Measurements from ENCODE around the gene GOLPH3L. TPM values are rescaled to one million over a fixed set of nuclear protein-coding genes. Genes with fewer than 3 reads are reported as not detected.

GOLPH3L gene
- total RNA-seq, 4 donors from 2014 or later, result 9.8 to 18.6 (median 15.7) TPM

DNA sequence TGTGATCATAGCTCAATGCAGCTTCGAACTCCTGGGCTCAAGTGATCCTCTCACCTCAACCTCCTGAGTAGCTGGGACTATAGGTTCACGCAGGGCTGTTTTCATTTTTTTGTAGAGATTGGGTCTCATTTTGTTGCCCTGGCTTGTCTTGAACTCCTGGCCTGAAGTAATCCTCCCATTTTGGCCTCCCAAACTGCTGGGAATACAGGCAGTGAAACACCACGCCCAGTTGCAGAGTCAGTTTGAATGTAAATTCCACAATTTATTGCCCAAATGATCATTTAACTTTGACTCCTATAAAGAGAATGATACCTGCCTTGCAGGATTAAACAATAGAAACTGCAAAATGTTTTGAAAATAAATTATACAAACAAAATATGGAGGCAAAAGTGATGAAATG lies 10.7 kb downstream of the GOLPH3L start:
- TF ChIP-seq POLR2A (IDR thresholded peaks at IDR 0.05), result no peak
- Histone ChIP-seq H3K9me3 (no peaks in the 10 kb centered on the region), H3K36me3 (peaks cover 0 to 14% of the 10 kb centered on the region in 2 donors), H3K4me1 (peaks cover 7 to 9% of the 10 kb centered on the region in 2 donors), H3K27me3 (no peaks in the 10 kb centered on the region), H3K4me3 (no peak overlapping the region), H3K27ac (no peak overlapping the region)
- in situ Hi-C loops (cut with MboI; ENCODE audit: low sequenced_read_pairs in 4 of 4), result no loop called here
- no peak for DNase-seq
- intact Hi-C loops (cut with DNase I; ENCODE audit: low total_unique reads), result no loop called here
- no peak for ATAC-seq

DNA sequence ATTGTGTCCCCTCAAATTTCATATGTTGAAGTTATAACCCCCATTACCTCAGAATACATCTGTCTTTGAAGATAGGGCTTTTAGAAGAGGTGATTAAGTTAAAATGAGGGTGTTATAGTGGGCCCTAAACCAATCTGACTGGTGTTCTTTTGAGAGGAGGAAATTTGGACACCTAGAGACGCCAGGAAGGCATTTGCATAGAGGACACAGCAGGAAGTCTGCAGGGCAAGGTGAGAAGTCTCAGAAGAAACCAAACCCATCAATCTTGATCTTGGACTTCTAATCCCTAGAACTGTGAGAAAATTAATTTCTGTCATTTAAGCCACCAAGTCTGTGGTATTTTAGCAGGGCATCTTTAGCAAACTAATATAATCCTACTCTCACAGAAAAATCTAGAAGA lies 13.0 kb downstream of the GOLPH3L start:
- Histone ChIP-seq H3K27me3 (no peaks in the 10 kb centered on the region), H3K36me3 (peaks cover 0 to 21% of the 10 kb centered on the region in 2 donors), H3K27ac (no peak overlapping the region), H3K4me1 (peaks cover 0 to 2% of the 10 kb centered on the region in 2 donors), H3K9me3 (no peaks in the 10 kb centered on the region), H3K4me3 (no peak overlapping the region)
- DNase-seq (no peak), ATAC-seq (no peak)
- in situ Hi-C loops (cut with MboI; ENCODE audit: low sequenced_read_pairs in 4 of 4), result no loop called here
- no peak for TF ChIP-seq POLR2A (IDR thresholded peaks at IDR 0.05)
- TF ChIP-seq, protein P1, sequence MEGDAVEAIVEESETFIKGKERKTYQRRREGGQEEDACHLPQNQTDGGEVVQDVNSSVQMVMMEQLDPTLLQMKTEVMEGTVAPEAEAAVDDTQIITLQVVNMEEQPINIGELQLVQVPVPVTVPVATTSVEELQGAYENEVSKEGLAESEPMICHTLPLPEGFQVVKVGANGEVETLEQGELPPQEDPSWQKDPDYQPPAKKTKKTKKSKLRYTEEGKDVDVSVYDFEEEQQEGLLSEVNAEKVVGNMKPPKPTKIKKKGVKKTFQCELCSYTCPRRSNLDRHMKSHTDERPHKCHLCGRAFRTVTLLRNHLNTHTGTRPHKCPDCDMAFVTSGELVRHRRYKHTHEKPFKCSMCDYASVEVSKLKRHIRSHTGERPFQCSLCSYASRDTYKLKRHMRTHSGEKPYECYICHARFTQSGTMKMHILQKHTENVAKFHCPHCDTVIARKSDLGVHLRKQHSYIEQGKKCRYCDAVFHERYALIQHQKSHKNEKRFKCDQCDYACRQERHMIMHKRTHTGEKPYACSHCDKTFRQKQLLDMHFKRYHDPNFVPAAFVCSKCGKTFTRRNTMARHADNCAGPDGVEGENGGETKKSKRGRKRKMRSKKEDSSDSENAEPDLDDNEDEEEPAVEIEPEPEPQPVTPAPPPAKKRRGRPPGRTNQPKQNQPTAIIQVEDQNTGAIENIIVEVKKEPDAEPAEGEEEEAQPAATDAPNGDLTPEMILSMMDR (IDR thresholded peaks at IDR 0.05 in 4 of 5, conservative IDR thresholded peaks at IDR 0.05 in 1 of 5), result no peak
- intact Hi-C loops (cut with DNase I; ENCODE audit: low total_unique reads), result no loop called here

DNA sequence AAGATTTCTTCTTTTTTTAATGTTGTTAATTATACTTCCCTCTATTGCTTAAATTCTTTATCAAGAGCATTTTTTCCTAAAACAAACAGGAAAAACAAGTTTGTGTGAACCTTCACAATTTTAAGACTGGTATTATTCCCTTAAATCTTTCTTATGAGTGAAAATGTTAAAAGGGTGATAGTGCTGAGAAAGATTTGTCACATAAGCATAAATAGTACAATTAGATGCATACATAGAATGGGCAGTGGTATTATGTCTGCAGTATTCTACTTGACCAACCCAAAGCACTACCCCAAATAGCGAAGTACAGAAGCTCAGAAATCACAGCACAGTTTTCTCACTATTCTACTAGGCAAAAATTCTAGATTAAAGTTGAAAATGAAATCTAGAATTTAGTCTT lies 18.0 kb downstream of the GOLPH3L start:
- TF ChIP-seq, protein P1 (IDR thresholded peaks at IDR 0.05 in 4 of 5, conservative IDR thresholded peaks at IDR 0.05 in 1 of 5), result no peak
- no peak for TF ChIP-seq POLR2A (IDR thresholded peaks at IDR 0.05)
- in situ Hi-C loops (cut with MboI; ENCODE audit: low sequenced_read_pairs in 4 of 4) (no loop called here), intact Hi-C loops (cut with DNase I; ENCODE audit: low total_unique reads) (no loop called here)
- no peaks in the 10 kb centered on the region for H3K27me3 ChIP-seq
- DNase-seq, result no peak
- no peak for ATAC-seq
- H3K4me1 ChIP-seq, result no peaks in the 10 kb centered on the region
- H3K27ac ChIP-seq, result no peak overlapping the region
- H3K9me3 ChIP-seq, result no peaks in the 10 kb centered on the region
- H3K36me3 ChIP-seq, result peaks cover 0 to 21% of the 10 kb centered on the region in 2 donors
- no peak overlapping the region for H3K4me3 ChIP-seq

DNA sequence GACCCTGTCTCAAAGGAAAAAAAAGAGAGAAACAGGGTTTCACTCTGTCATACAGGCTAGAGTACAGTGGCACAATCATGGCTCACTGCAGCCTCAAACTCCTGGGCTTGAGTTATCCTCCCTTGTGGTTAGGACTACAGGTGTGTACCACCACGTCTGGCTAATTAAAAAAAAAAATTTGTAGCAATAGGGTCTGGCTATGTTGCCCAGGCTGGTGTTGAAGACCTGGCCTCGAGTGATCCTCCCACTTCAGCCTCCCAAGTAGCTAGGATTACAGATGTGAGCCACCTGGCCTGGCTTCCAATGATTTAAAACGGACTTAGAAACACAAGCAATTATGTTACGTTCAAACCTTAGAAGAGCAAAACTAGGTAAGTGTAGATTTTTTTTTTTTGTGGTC lies 22.1 kb downstream of the GOLPH3L start:
- in situ Hi-C loops (cut with MboI; ENCODE audit: low sequenced_read_pairs in 4 of 4), result no loop called here
- H3K4me3 ChIP-seq, result no peak overlapping the region
- TF ChIP-seq POLR2A (IDR thresholded peaks at IDR 0.05), result no peak
- TF ChIP-seq, protein P1 (IDR thresholded peaks at IDR 0.05 in 4 of 5, conservative IDR thresholded peaks at IDR 0.05 in 1 of 5), result no peak
- peaks cover 0 to 4% of the 10 kb centered on the region in 2 donors for H3K36me3 ChIP-seq
- H3K27ac ChIP-seq, result no peak overlapping the region
- H3K9me3 ChIP-seq, result no peaks in the 10 kb centered on the region
- no peaks in the 10 kb centered on the region for H3K27me3 ChIP-seq
- DNase-seq (no peak), ATAC-seq (no peak)
- H3K4me1 ChIP-seq, result no peaks in the 10 kb centered on the region
- intact Hi-C loops (cut with DNase I; ENCODE audit: low total_unique reads), result no loop called here

DNA sequence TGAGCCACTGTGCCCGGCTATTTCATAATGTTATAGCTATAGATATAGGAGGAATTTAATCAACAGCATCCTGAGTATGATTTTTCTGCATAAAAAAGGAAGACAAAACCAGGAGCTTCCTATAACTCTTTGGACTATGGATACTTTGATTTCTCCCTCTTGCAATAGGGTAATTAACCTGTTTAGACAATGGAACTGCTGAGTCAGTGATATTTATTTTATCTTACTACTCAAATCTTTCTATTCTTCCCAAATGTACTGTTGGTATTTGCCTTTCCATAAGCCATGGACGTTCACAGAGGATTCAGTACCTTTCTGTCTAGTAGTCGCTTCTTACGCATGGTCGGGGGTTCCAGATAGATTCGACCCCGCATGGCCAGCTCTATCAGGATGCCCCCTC lies 33.6 kb downstream of the GOLPH3L start:
- Histone ChIP-seq H3K4me1 (peaks cover 5 to 6% of the 10 kb centered on the region in 2 donors), H3K36me3 (peaks cover 0 to 32% of the 10 kb centered on the region in 2 donors), H3K27me3 (no peaks in the 10 kb centered on the region), H3K9me3 (no peaks in the 10 kb centered on the region), H3K27ac (no peak overlapping the region), H3K4me3 (no peak overlapping the region)
- in situ Hi-C loops (cut with MboI; ENCODE audit: low sequenced_read_pairs in 4 of 4) (no loop called here), intact Hi-C loops (cut with DNase I; ENCODE audit: low total_unique reads) (no loop called here)
- DNase-seq (no peak), ATAC-seq (no peak)
- no peak for TF ChIP-seq POLR2A (IDR thresholded peaks at IDR 0.05)
- TF ChIP-seq, protein P1 (IDR thresholded peaks at IDR 0.05 in 4 of 5, conservative IDR thresholded peaks at IDR 0.05 in 1 of 5), result no peak
